Neural crest cell (in vitro differentiated cells): ENCODE measurements around the gene LONP2. TPM values are rescaled to one million over a fixed set of nuclear protein-coding genes. Genes with fewer than 3 reads are reported as not detected.

Experiments
- total RNA-seq: library from RNA; stranded (reverse); gene quantifications from 2 replicates; pipeline ENCODE4 v1.2.1, GENCODE V29; 2021

LONP2 gene
- total RNA-seq, 1 donor from 2014 or later: 42.4 TPM

Other genes starting within 250 kb of the LONP2 start
- 0.07 and 0.30 TPM in 2 replicates for gene ABCC12, start 88.3 kb upstream of the LONP2 start, total RNA-seq
- 0.09 and 0.20 TPM in 2 replicates for gene ABCC11, start 3.2 kb downstream of the LONP2 start, total RNA-seq
- gene SIAH1, start 141.1 kb downstream of the LONP2 start, total RNA-seq: 31.1 and 33.2 TPM in 2 replicates